ENCODE results near the gene OR51B5. TPM values are rescaled to one million over a fixed set of nuclear protein-coding genes. Genes with fewer than 3 reads are reported as not detected.

Gene OR51B5
- total RNA-seq, 1 donor from 2014 or later, result not detected

- no peak overlapping the region for H3K9ac ChIP-seq (ENCODE audit: low read length)
- no peaks in the 10 kb centered on the region for H3K9me3 Mint-ChIP-seq (ENCODE audit: unreplicated experiment)
- no peak for DNase-seq (ENCODE audit: low read depth)
- H3K4me3 Mint-ChIP-seq (ENCODE audit: unreplicated experiment), result no peak overlapping the region
- H3K4me3 ChIP-seq (ENCODE audit: insufficient read depth, low read depth, low read length), result no peak overlapping the region
- H4K20me1 ChIP-seq (ENCODE audit: insufficient read depth, low read length), result no peaks in the 10 kb centered on the region
- H3K36me3 ChIP-seq (ENCODE audit: insufficient read depth, low read length), result no peaks in the 10 kb centered on the region
- no peaks in the 10 kb centered on the region for H3K79me2 ChIP-seq (ENCODE audit: insufficient read depth, low read length)
- no peaks in the 10 kb centered on the region for H3K27me3 Mint-ChIP-seq (ENCODE audit: low read depth, unreplicated experiment)
- no peak overlapping the region for H3K4me2 ChIP-seq (ENCODE audit: low read length)
- H3K27ac ChIP-seq (ENCODE audit: low read depth, low read length), result no peak overlapping the region
- peak; percentile 23 for FAIRE-seq
- peaks cover 28% of the 10 kb centered on the region for H3K4me1 ChIP-seq (ENCODE audit: insufficient read depth, low read length)
- H3K9me3 ChIP-seq (ENCODE audit: insufficient read depth, low read depth, low read length), result no peaks in the 10 kb centered on the region
- no peak for TF ChIP-seq EZH2 (IDR thresholded peaks at IDR 0.05; ENCODE audit: insufficient read depth, low read length)
- TF ChIP-seq, protein P1, sequence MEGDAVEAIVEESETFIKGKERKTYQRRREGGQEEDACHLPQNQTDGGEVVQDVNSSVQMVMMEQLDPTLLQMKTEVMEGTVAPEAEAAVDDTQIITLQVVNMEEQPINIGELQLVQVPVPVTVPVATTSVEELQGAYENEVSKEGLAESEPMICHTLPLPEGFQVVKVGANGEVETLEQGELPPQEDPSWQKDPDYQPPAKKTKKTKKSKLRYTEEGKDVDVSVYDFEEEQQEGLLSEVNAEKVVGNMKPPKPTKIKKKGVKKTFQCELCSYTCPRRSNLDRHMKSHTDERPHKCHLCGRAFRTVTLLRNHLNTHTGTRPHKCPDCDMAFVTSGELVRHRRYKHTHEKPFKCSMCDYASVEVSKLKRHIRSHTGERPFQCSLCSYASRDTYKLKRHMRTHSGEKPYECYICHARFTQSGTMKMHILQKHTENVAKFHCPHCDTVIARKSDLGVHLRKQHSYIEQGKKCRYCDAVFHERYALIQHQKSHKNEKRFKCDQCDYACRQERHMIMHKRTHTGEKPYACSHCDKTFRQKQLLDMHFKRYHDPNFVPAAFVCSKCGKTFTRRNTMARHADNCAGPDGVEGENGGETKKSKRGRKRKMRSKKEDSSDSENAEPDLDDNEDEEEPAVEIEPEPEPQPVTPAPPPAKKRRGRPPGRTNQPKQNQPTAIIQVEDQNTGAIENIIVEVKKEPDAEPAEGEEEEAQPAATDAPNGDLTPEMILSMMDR (IDR thresholded peaks at IDR 0.05; ENCODE audit: insufficient read depth, low read depth, low read length), result peak; percentile 68
- no peaks in the 10 kb centered on the region for H3K27me3 ChIP-seq (ENCODE audit: insufficient read depth, low read length)
- H3K36me3 Mint-ChIP-seq (ENCODE audit: low read depth, unreplicated experiment), result no peaks in the 10 kb centered on the region
- peaks cover 39% of the 10 kb centered on the region for H3K4me1 Mint-ChIP-seq (ENCODE audit: low read depth, unreplicated experiment)
- H2AFZ ChIP-seq (ENCODE audit: low read depth, low read length), result no peak overlapping the region
- H3K27ac Mint-ChIP-seq (ENCODE audit: unreplicated experiment), result peak overlapping the region; percentile 13
Observed at GRCh38 chr11:5369789-5370188, 26.5 kb upstream of the OR51B5 start.

DNA sequence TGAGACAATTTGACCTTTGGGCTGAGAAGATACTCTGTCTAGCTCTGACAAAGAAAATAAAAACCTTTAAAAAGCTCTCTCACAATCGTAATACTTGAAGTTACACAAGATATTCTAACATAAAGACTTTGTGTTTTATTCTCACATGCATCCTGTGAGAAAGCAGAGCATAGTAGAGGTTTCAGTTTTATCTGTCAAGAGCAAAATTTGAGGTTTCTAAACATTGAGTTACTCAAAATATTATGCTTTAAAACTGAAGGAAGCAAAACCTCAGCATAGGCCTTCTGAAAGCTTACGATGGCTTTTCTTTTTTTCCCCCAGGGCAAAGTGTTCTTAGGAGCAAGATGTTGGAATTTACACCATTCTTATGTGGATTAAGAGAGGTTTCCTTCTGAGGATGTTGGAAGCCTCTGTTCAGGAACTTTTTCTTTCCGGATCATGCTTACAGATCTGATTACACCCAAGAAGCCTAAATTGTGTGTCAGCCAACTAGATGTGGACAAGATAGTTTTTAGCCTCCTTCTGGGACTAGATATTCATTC lies 25.2 kb upstream of the OR51B5 start:
- H3K79me2 ChIP-seq (ENCODE audit: insufficient read depth, low read length), result no peaks in the 10 kb centered on the region
- no peak overlapping the region for H3K4me3 Mint-ChIP-seq (ENCODE audit: unreplicated experiment)
- TF ChIP-seq, protein P1 (IDR thresholded peaks at IDR 0.05; ENCODE audit: insufficient read depth, low read depth, low read length), result no peak
- TF ChIP-seq EZH2 (IDR thresholded peaks at IDR 0.05; ENCODE audit: insufficient read depth, low read length), result no peak

DNA sequence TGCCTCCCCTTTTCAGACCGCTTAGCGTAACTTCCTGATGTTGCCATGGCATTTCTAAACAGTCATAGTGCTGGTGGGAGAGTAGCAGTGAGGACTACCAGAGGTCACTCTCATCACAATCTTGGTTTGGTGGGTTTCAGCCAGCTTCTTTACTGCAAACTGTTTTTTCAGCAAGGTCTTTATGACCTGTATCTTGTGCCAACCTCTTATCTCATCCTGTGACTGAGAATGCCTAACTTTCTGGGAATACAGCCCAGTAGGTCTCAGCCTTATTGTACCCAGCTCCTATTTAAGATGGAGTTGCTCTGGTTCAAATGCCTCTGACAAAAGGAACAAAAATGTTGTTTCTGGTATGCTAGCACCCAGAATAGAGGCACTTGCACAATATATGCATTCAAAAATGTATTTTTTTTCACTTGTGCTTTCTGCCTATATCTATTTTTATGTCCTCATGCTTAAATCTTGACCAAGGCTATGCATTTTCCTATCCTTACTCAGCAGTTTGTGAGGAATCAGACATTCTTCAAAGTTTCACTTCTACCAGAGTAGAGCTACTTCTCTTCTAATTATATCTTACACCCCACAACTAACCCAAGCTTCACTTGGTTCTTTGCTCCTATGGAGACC lies 24.2 kb upstream of the OR51B5 start:
- Histone ChIP-seq H3K4me3 (ENCODE audit: insufficient read depth, low read depth, low read length) (no peak overlapping the region), H3K36me3 (ENCODE audit: insufficient read depth, low read length) (no peaks in the 10 kb centered on the region), H2AFZ (ENCODE audit: low read depth, low read length) (no peak overlapping the region), H4K20me1 (ENCODE audit: insufficient read depth, low read length) (no peaks in the 10 kb centered on the region), H3K4me1 (ENCODE audit: insufficient read depth, low read length) (peaks cover 44% of the 10 kb centered on the region), H3K79me2 (ENCODE audit: insufficient read depth, low read length) (no peaks in the 10 kb centered on the region), H3K27me3 (ENCODE audit: insufficient read depth, low read length) (no peaks in the 10 kb centered on the region), H3K9ac (ENCODE audit: low read length) (peak overlapping the region; percentile 74), H3K4me2 (ENCODE audit: low read length) (peak overlapping the region; percentile 66), H3K9me3 (ENCODE audit: insufficient read depth, low read depth, low read length) (no peaks in the 10 kb centered on the region), H3K27ac (ENCODE audit: low read depth, low read length) (peak overlapping the region; percentile 94)
- DNase-seq (ENCODE audit: low read depth) (peak; percentile 90), FAIRE-seq (peak; percentile 63)
- Mint-ChIP-seq H3K27ac (ENCODE audit: unreplicated experiment) (peak overlapping the region; percentile 92), H3K4me3 (ENCODE audit: unreplicated experiment) (no peak overlapping the region), H3K27me3 (ENCODE audit: low read depth, unreplicated experiment) (no peaks in the 10 kb centered on the region), H3K4me1 (ENCODE audit: low read depth, unreplicated experiment) (peaks cover 56% of the 10 kb centered on the region), H3K9me3 (ENCODE audit: unreplicated experiment) (no peaks in the 10 kb centered on the region), H3K36me3 (ENCODE audit: low read depth, unreplicated experiment) (no peaks in the 10 kb centered on the region)
- TF ChIP-seq, protein P1 (IDR thresholded peaks at IDR 0.05; ENCODE audit: insufficient read depth, low read depth, low read length), result no peak
- no peak for TF ChIP-seq EZH2 (IDR thresholded peaks at IDR 0.05; ENCODE audit: insufficient read depth, low read length)

More for the DNA sequence above, 25.2 kb upstream of the OR51B5 start:
- no peaks in the 10 kb centered on the region for H3K36me3 ChIP-seq (ENCODE audit: insufficient read depth, low read length)
- Mint-ChIP-seq H3K27ac (ENCODE audit: unreplicated experiment) (peak overlapping the region; percentile 59), H3K36me3 (ENCODE audit: low read depth, unreplicated experiment) (no peaks in the 10 kb centered on the region), H3K4me1 (ENCODE audit: low read depth, unreplicated experiment) (peaks cover 52% of the 10 kb centered on the region), H3K9me3 (ENCODE audit: unreplicated experiment) (no peaks in the 10 kb centered on the region), H3K27me3 (ENCODE audit: low read depth, unreplicated experiment) (no peaks in the 10 kb centered on the region)
- peak overlapping the region; percentile 94 for H3K27ac ChIP-seq (ENCODE audit: low read depth, low read length)
- no peak overlapping the region for H3K4me3 ChIP-seq (ENCODE audit: insufficient read depth, low read depth, low read length)
- no peak overlapping the region for H2AFZ ChIP-seq (ENCODE audit: low read depth, low read length)
- no peaks in the 10 kb centered on the region for H4K20me1 ChIP-seq (ENCODE audit: insufficient read depth, low read length)
- FAIRE-seq, result peak; percentile 70
- H3K4me1 ChIP-seq (ENCODE audit: insufficient read depth, low read length), result peaks cover 38% of the 10 kb centered on the region
- no peaks in the 10 kb centered on the region for H3K9me3 ChIP-seq (ENCODE audit: insufficient read depth, low read depth, low read length)
- no peak overlapping the region for H3K9ac ChIP-seq (ENCODE audit: low read length)
- no peaks in the 10 kb centered on the region for H3K27me3 ChIP-seq (ENCODE audit: insufficient read depth, low read length)
- no peak for DNase-seq (ENCODE audit: low read depth)
- H3K4me2 ChIP-seq (ENCODE audit: low read length), result no peak overlapping the region

All from astrocyte (in vitro differentiated cells and primary cell).